DOHH2 (cell line): ENCODE measurements around the gene PADI3.

ENCODE experiments used
- CTCF ChIP-seq: fragments of 200-600 bp; sonication (generic); IDR thresholded peaks from one replicate; pipeline ENCODE4 v1.5.1; 2014; ENCODE audit warnings: antibody characterized with exemption, mild to moderate bottlenecking, low read depth, low read length; ENCODE audit not compliant: poor library complexity, severe bottlenecking
- EZH2phosphoT487 ChIP-seq: fragments of 200-600 bp; sonication (generic); IDR thresholded peaks from 2 replicates; pipeline ENCODE4 v1.6.1; 2017; ENCODE audit warnings: borderline replicate concordance, mild to moderate bottlenecking, antibody characterized with exemption, low read length, moderate library complexity, mixed read lengths

DNA sequence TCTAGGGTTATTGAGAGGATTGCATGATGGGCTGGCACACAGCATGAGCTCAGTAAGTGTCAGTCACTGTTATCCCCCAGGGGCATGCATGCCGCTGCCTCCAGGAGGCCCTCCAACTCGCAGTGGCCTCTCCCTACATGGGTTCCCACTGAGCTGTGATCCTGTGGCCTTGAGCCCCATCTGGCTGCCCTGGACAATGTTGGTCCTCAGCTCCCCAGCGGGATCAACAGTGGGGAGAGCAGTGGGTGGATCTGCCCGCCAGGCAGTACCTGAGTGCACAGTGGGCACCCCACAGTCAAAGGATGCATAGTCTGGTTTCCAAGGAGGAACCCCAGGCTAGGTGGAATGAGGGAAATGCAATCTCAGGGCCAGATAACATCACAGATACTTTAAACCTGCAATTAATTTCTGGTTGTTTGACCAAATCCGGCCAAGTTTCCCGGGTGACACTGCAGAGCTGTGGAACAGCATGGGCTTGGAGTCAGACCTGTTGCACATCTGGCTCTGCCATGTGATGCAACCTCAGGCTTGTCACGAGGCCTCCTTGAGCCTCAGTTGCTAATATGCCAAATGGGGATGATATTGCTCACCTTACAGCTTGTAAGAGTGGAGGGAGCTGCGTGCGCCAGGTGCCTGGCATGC lies 9.3 kb downstream of the PADI3 start:
- TF ChIP-seq CTCF (no peak), EZH2phosphoT487 (no peak)
